Right cardiac atrium (tissue), 5 donors: Measurements from ENCODE around the gene PAPLN. TPM values are rescaled to one million over a fixed set of nuclear protein-coding genes. Genes with fewer than 3 reads are reported as not detected.
"Not testable (repeated sequence)": the region's sequence is repeated elsewhere in the genome, so short reads cannot be mapped to it uniquely, and the experiment has no call there.

Experiments
- ATAC-seq, 2 donors: fragments of 200-7000 bp; cut with Tn5 transposase; one replicate each; pipeline versions ENCODE4 v1.8.0 to v1.9.1; 2020; ENCODE audit warnings: moderate library complexity in 2 of 2, mild to moderate bottlenecking in 1 of 2
- DNase-seq, 3 donors: peaks; one replicate each; pipeline ENCODE4 v3.0.0-alpha.2; 2020
- H3K27ac ChIP-seq: one replicate; pipeline ENCODE4 v1.5.1; 2013; ENCODE audit warnings: mild to moderate bottlenecking, low read length, control low read depth, moderate library complexity
- H3K27me3 ChIP-seq: one replicate; pipeline ENCODE4 v1.6.1; 2013; ENCODE audit not compliant: control insufficient read depth, insufficient read depth
- H3K4me1 ChIP-seq: one replicate; pipeline ENCODE4 v1.6.1; 2013; ENCODE audit warnings: low read length; ENCODE audit not compliant: control insufficient read depth, insufficient read depth
- H3K4me3 ChIP-seq: one replicate; pipeline ENCODE4 v1.5.1; 2013; ENCODE audit warnings: low read length, control low read depth
- H3K9me3 ChIP-seq: one replicate; pipeline ENCODE4 v1.6.1; 2013; ENCODE audit warnings: low read length; ENCODE audit not compliant: control insufficient read depth
- WGBS: extraction: QIAGEN DNeasy Blood & Tissue Kit; methylation state at CpG from one replicate; pipeline ENCODE4 v1.1.7; 2013; 5-methylcytosine and 5-hydroxymethylcytosine counted together
- intact Hi-C, 4 donors: fragments of 100-400 bp; cut with DNase I; formaldehyde crosslinking; loops; one replicate each; pipeline versions ENCODE4 v1.11.0 to v1.14.0; 2022 to 2023
- polyA plus RNA-seq: library from polyadenylated mRNA; stranded (reverse); fragments of 200-250 nt; gene quantifications from one replicate; pipeline ENCODE4 v1.2.3, GENCODE V29; 2013
- total RNA-seq, 4 donors: library from RNA; stranded (reverse); fragmentation: NEBNext Ultra II Directional; extraction: Animal tissue kit (Norgen Biotek cat#: 25700); gene quantifications; one replicate each; pipeline ENCODE4 v1.2.1, GENCODE V29; 2021
- donor health status: healthy with polysubstance abuse.
- donor health status: DM: no; HTN: yes; CAD: no.
- donor health status: DM: no; HTN: no; CAD: no.
- donor health status: DM: no; HTN: yes; CAD: no; lungs with severe emphysema.
- donor health status: DM: yes; HTN: yes; CAD: no.

The PAPLN gene
- total and polyA plus RNA-seq, 5 donors, result 2.9 to 13.5 (median 6.1) TPM

- Histone ChIP-seq H3K27ac (no peak overlapping the region), H3K9me3 (no peaks in the 10 kb centered on the region), H3K4me3 (no peak overlapping the region), H3K4me1 (no peaks in the 10 kb centered on the region), H3K27me3 (no peaks in the 10 kb centered on the region)
- intact Hi-C loops, result no loop called here
- ATAC-seq (no peak), DNase-seq (no peak)
- 82% methylated on average over 3 of the region's 3 CpGs for WGBS
These were observed 68.2 kb downstream of the PAPLN start for GRCh38 chr14:73305499-73305898.

- intact Hi-C loops, result no loop called here
- no peak overlapping the region for H3K4me3 ChIP-seq
- no peaks in the 10 kb centered on the region for H3K9me3 ChIP-seq
- ATAC-seq (no peak), DNase-seq (no peak)
- no peak overlapping the region for H3K27ac ChIP-seq
- H3K27me3 ChIP-seq, result no peaks in the 10 kb centered on the region
- 95% methylated on average over 3 of the region's 3 CpGs for WGBS
- H3K4me1 ChIP-seq, result no peaks in the 10 kb centered on the region
These were observed 70.0 kb downstream of the PAPLN start for GRCh38 chr14:73307261-73307660.

- intact Hi-C loops, H3K27me3 ChIP-seq, H3K9me3 ChIP-seq, ATAC-seq, H3K27ac ChIP-seq, H3K4me1 ChIP-seq, DNase-seq, H3K4me3 ChIP-seq: not testable (repeated sequence)
- 98% methylated on average over 1 of the region's 1 CpG for WGBS
These were observed 71.9 kb downstream of the PAPLN start for GRCh38 chr14:73309207-73309606.

GRCh38 chr14:73311708-73312030 lies 74.4 kb downstream of the PAPLN start:
- ATAC-seq, result no peak
- Histone ChIP-seq H3K4me3 (no peak overlapping the region), H3K27ac (no peak overlapping the region), H3K27me3 (no peaks in the 10 kb centered on the region), H3K4me1 (no peaks in the 10 kb centered on the region), H3K9me3 (no peaks in the 10 kb centered on the region)
- 78% methylated on average over 2 of the region's 2 CpGs for WGBS
- DNase-seq, result no peak
- intact Hi-C loops, result no loop called here

GRCh38 chr14:73312687-73313086 lies 75.4 kb downstream of the PAPLN start:
- WGBS, result 60% methylated on average over 3 of the region's 3 CpGs
- Histone ChIP-seq H3K27me3 (no peaks in the 10 kb centered on the region), H3K4me3 (no peak overlapping the region), H3K27ac (no peak overlapping the region), H3K9me3 (no peaks in the 10 kb centered on the region), H3K4me1 (no peaks in the 10 kb centered on the region)
- no peak for DNase-seq
- intact Hi-C loops, result no loop called here
- no peak for ATAC-seq

GRCh38 chr14:73313151-73313550 lies 75.8 kb downstream of the PAPLN start:
- H3K9me3 ChIP-seq, result no peaks in the 10 kb centered on the region
- no peak for DNase-seq

GRCh38 chr14:73323896-73324399 lies 86.6 kb downstream of the PAPLN start:
- Histone ChIP-seq H3K9me3 (no peaks in the 10 kb centered on the region), H3K4me1 (peaks cover 5% of the 10 kb centered on the region), H3K27ac (no peak overlapping the region), H3K4me3 (no peak overlapping the region), H3K27me3 (no peaks in the 10 kb centered on the region)
- intact Hi-C loops, result no loop called here
- WGBS, result 35% methylated on average over 3 of the region's 3 CpGs
- no peak for ATAC-seq
- DNase-seq, result no peak

More at GRCh38 chr14:73313151-73313550, 75.8 kb downstream of the PAPLN start:
- H3K27me3 ChIP-seq, result no peaks in the 10 kb centered on the region
- H3K4me3 ChIP-seq, result no peak overlapping the region
- 99% methylated on average over 4 of the region's 4 CpGs for WGBS
- H3K4me1 ChIP-seq, result no peaks in the 10 kb centered on the region
- intact Hi-C loops, result no loop called here
- no peak for ATAC-seq
- no peak overlapping the region for H3K27ac ChIP-seq

Other genes with a start within 250 kb of the PAPLN start
- gene ZFYVE1, start 210.4 kb upstream of the PAPLN start, total RNA-seq, result 10 to 100 TPM in 3 of 4 donors, 1 to 10 TPM in 1; 9.9 to 13.8 (median 13.3) TPM
- 5.6 TPM for gene ZFYVE1, start 210.4 kb upstream of the PAPLN start, polyA plus RNA-seq
- 10 to 100 TPM; 37.6 to 43.6 (median 39.6) TPM for gene RBM25, start 179.0 kb upstream of the PAPLN start, total RNA-seq
- 25.8 TPM for gene RBM25, start 179.0 kb upstream of the PAPLN start, polyA plus RNA-seq
- gene PSEN1, start 101.0 kb upstream of the PAPLN start, total RNA-seq, result 10 to 100 TPM; 27.1 to 32.0 (median 29.8) TPM
- gene PSEN1, start 101.0 kb upstream of the PAPLN start, polyA plus RNA-seq, result 12.8 TPM
- gene NUMB, start 221.0 kb downstream of the PAPLN start, total RNA-seq, result 10 to 100 TPM; 40.8 to 50.0 (median 43.5) TPM
- 21.1 TPM for gene NUMB, start 221.0 kb downstream of the PAPLN start, polyA plus RNA-seq